Effector memory CD4-positive, alpha-beta T cell (primary cell): ENCODE measurements around the gene SMYD1.

Experiments used
- DNase-seq, 3 donors: peaks; one replicate each; pipeline ENCODE4 v3.0.0-alpha.2; 2020
- H3K27ac ChIP-seq: 2 replicates; pipeline ENCODE4 v1.7.0; 2013; ENCODE audit warnings: mild to moderate bottlenecking, low read length, moderate library complexity; ENCODE audit not compliant: insufficient read depth, poor library complexity, severe bottlenecking
- H3K27me3 ChIP-seq: replicated peaks from 2 replicates; pipeline ENCODE4 v1.7.0; 2013; ENCODE audit warnings: mild to moderate bottlenecking, low read length; ENCODE audit not compliant: insufficient read depth, control insufficient read depth, poor library complexity, severe bottlenecking
- H3K36me3 ChIP-seq: 2 replicates; pipeline ENCODE4 v1.7.0; 2013; ENCODE audit warnings: mild to moderate bottlenecking, low read length, moderate library complexity; ENCODE audit not compliant: control insufficient read depth, insufficient read depth
- H3K4me1 ChIP-seq: 2 replicates; pipeline ENCODE4 v1.7.0; 2013; ENCODE audit warnings: low read length, mild to moderate bottlenecking; ENCODE audit not compliant: control insufficient read depth, insufficient read depth, poor library complexity, severe bottlenecking
- H3K4me3 ChIP-seq: 2 replicates; pipeline ENCODE4 v1.7.0; 2013; ENCODE audit warnings: low read length, low read depth, mild to moderate bottlenecking; ENCODE audit not compliant: insufficient read depth, poor library complexity, severe bottlenecking
- H3K9me3 ChIP-seq: 2 replicates; pipeline ENCODE4 v1.7.0; 2013; ENCODE audit warnings: mild to moderate bottlenecking, low read length, moderate library complexity; ENCODE audit not compliant: control insufficient read depth

SMYD1 gene

GRCh38 chr2:88097192-88097591 is 29.6 kb downstream of the SMYD1 start:
- no peaks in the 10 kb centered on the region for H3K27me3 ChIP-seq
- no peaks in the 10 kb centered on the region for H3K4me1 ChIP-seq
- DNase-seq, result no peak
- no peaks in the 10 kb centered on the region for H3K9me3 ChIP-seq
- H3K27ac ChIP-seq, result no peak overlapping the region
- H3K36me3 ChIP-seq, result no peaks in the 10 kb centered on the region
- no peak overlapping the region for H3K4me3 ChIP-seq

GRCh38 chr2:88097891-88098557 is 30.4 kb downstream of the SMYD1 start:
- H3K36me3 ChIP-seq, result no peaks in the 10 kb centered on the region
- no peaks in the 10 kb centered on the region for H3K4me1 ChIP-seq
- no peak overlapping the region for H3K27ac ChIP-seq
- H3K9me3 ChIP-seq, result no peaks in the 10 kb centered on the region
- no peaks in the 10 kb centered on the region for H3K27me3 ChIP-seq
- no peak for DNase-seq
- H3K4me3 ChIP-seq, result no peak overlapping the region

- Histone ChIP-seq H3K27ac (no peak overlapping the region), H3K4me3 (no peak overlapping the region)
- no peak for DNase-seq
Measured at GRCh38 chr2:88098558-88098900, 30.9 kb downstream of the SMYD1 start.

GRCh38 chr2:88099798-88100488 is 32.3 kb downstream of the SMYD1 start:
- Histone ChIP-seq H3K9me3 (no peaks in the 10 kb centered on the region), H3K4me3 (no peak overlapping the region), H3K27me3 (no peaks in the 10 kb centered on the region), H3K36me3 (no peaks in the 10 kb centered on the region), H3K27ac (no peak overlapping the region), H3K4me1 (no peaks in the 10 kb centered on the region)
- no peak for DNase-seq

More at GRCh38 chr2:88098558-88098900, 30.9 kb downstream of the SMYD1 start:
- H3K27me3 ChIP-seq, result no peaks in the 10 kb centered on the region
- no peaks in the 10 kb centered on the region for H3K4me1 ChIP-seq
- no peaks in the 10 kb centered on the region for H3K36me3 ChIP-seq
- H3K9me3 ChIP-seq, result no peaks in the 10 kb centered on the region

GRCh38 chr2:88100489-88100858 is 32.8 kb downstream of the SMYD1 start:
- Histone ChIP-seq H3K4me1 (no peaks in the 10 kb centered on the region), H3K36me3 (no peaks in the 10 kb centered on the region), H3K9me3 (no peaks in the 10 kb centered on the region), H3K4me3 (no peak overlapping the region), H3K27me3 (no peaks in the 10 kb centered on the region), H3K27ac (no peak overlapping the region)
- DNase-seq, result no peak

- H3K27me3 ChIP-seq, result no peaks in the 10 kb centered on the region
- no peaks in the 10 kb centered on the region for H3K36me3 ChIP-seq
- H3K4me1 ChIP-seq, result no peaks in the 10 kb centered on the region
- H3K27ac ChIP-seq, result no peak overlapping the region
- H3K4me3 ChIP-seq, result no peak overlapping the region
- DNase-seq, result no peak
- no peaks in the 10 kb centered on the region for H3K9me3 ChIP-seq
Measured at GRCh38 chr2:88108796-88109195, 41.2 kb downstream of the SMYD1 start.

GRCh38 chr2:88110830-88111229 is 43.2 kb downstream of the SMYD1 start:
- H3K27ac ChIP-seq, result no peak overlapping the region
- H3K4me1 ChIP-seq, result no peaks in the 10 kb centered on the region
- DNase-seq, result no peak
- H3K36me3 ChIP-seq, result no peaks in the 10 kb centered on the region
- no peak overlapping the region for H3K4me3 ChIP-seq
- H3K27me3 ChIP-seq, result no peaks in the 10 kb centered on the region
- H3K9me3 ChIP-seq, result no peaks in the 10 kb centered on the region

DNA sequence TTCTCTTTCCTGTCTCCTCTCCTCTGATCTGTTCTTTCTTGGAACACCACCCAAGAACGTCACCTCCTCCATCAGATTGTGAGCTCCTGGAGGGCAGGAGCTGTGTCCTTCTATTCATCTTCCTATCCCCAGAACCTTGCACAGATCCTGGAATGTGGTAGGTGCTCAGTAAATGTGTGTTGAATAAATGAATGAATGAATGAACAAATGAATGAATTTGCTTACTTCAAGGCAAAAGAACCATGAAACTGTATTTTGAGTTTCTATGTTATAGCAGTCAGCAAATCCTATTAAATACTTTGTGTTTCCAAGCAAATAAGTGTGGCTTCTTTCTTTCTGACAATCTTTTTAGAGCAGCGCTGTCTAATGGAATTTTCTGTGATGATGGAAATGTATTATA is 45.4 kb downstream of the SMYD1 start:
- Histone ChIP-seq H3K4me3 (no peak overlapping the region), H3K4me1 (no peaks in the 10 kb centered on the region), H3K9me3 (no peaks in the 10 kb centered on the region), H3K27ac (no peak overlapping the region), H3K36me3 (no peaks in the 10 kb centered on the region), H3K27me3 (no peaks in the 10 kb centered on the region)
- no peak for DNase-seq

DNA sequence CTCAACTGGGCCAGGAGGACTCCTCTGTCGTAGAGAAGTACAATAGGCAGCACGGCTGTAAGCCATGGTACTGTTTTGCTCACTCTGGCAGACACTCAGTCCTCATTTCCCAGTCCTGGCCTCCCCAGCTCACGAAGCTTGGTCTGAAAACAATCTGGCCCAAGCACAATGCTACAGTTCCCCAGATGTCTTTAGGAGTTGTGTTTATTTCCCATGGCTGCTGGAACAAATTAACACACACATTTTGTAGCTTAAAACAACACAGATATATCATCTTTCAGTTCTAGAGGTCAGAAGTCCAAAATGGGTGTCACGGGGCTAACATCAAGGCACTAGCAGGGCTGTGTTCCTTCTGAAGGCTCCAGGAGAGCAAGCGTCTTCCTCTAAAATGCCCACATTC is 47.3 kb downstream of the SMYD1 start:
- no peak for DNase-seq
- no peak overlapping the region for H3K27ac ChIP-seq
- no peaks in the 10 kb centered on the region for H3K27me3 ChIP-seq
- no peaks in the 10 kb centered on the region for H3K4me1 ChIP-seq
- no peak overlapping the region for H3K4me3 ChIP-seq
- H3K9me3 ChIP-seq, result no peaks in the 10 kb centered on the region
- no peaks in the 10 kb centered on the region for H3K36me3 ChIP-seq

GRCh38 chr2:88115825-88116518 is 48.3 kb downstream of the SMYD1 start:
- H3K36me3 ChIP-seq, result no peaks in the 10 kb centered on the region
- H3K27me3 ChIP-seq, result no peaks in the 10 kb centered on the region
- H3K4me1 ChIP-seq, result no peaks in the 10 kb centered on the region
- no peak overlapping the region for H3K27ac ChIP-seq
- H3K9me3 ChIP-seq, result no peaks in the 10 kb centered on the region
- H3K4me3 ChIP-seq, result no peak overlapping the region
- no peak for DNase-seq
